Breast epithelium (tissue), 4 donors: ENCODE results near the gene CNPY4. TPM values are rescaled to one million over a fixed set of nuclear protein-coding genes. Genes with fewer than 3 reads are reported as not detected.

Source experiments
- DNase-seq, 2 donors: peaks; one replicate each; pipeline ENCODE4 v3.0.0-alpha.2; 2019; ENCODE audit warnings: low spot score in 2 of 2
- H3K27ac ChIP-seq, 2 donors: fragments of 200-600 bp; sonication (generic) in 1 of 2; one replicate each; pipeline ENCODE4 v1.5.1; 2016 to 2019; ENCODE audit warnings: mild to moderate bottlenecking in 1 of 2
- H3K27me3 ChIP-seq, 2 donors: fragments of 200-600 bp; sonication (generic) in 1 of 2; one replicate each; pipeline versions ENCODE4 v1.5.1 to v1.6.0; 2017 to 2019; ENCODE audit warnings: control low read depth in 1 of 2, mild to moderate bottlenecking in 1 of 2
- H3K36me3 ChIP-seq: fragments of 200-600 bp; one replicate; pipeline ENCODE4 v1.5.1; 2019
- H3K4me1 ChIP-seq, 2 donors: fragments of 200-600 bp; sonication (generic); one replicate each; pipeline ENCODE4 v1.5.1; 2016 to 2019; ENCODE audit warnings: control low read depth in 1 of 2
- H3K4me3 ChIP-seq, 3 donors: fragments of 200-600 bp; sonication (generic); 1 replicate in 2 of 3; 2 replicates in 1 of 3; pipeline ENCODE4 v1.5.1; 2016 to 2019; ENCODE audit warnings: mild to moderate bottlenecking in 3 of 3, moderate library complexity in 2 of 3
- H3K9me3 ChIP-seq, 2 donors: fragments of 200-600 bp; sonication (generic) in 1 of 2; one replicate each; pipeline ENCODE4 v1.5.1; 2016 to 2019; ENCODE audit warnings: control low read depth in 1 of 2
- POLR2A ChIP-seq: fragments of 450-650 bp; IDR thresholded peaks from one replicate; pipeline ENCODE4 v1.6.1; 2016; ENCODE audit warnings: antibody characterized with exemption, mild to moderate bottlenecking, moderate library complexity
- POLR2AphosphoS5 ChIP-seq, 3 donors: sonication (generic); formaldehyde crosslinking; IDR thresholded peaks; one replicate each; pipeline ENCODE4 v1.6.1; 2017; ENCODE audit warnings: antibody characterized with exemption in 3 of 3
- intact Hi-C: fragments of 100-400 bp; cut with DNase I; formaldehyde crosslinking; loops from one replicate; pipeline ENCODE4 v1.15.1; 2023; ENCODE audit warnings: low total_unique reads
- total RNA-seq, 3 donors: library from RNA; depleted of rRNA; stranded (reverse); fragments of >200 nt; gene quantifications; one replicate each; pipeline ENCODE4 v1.1.0, GENCODE V29; 2016
- TF ChIP-seq, protein P1 (sequence below), 3 donors: fragments of 450-650 bp; IDR thresholded peaks; one replicate each; pipeline ENCODE4 v1.5.1; 2016 to 2017; ENCODE audit warnings: antibody characterized with exemption in 3 of 3, mild to moderate bottlenecking in 3 of 3, moderate library complexity in 3 of 3

Gene CNPY4
- total RNA-seq, 3 donors from 2014 or later: 7.2 to 11.8 (median 11.3) TPM

DNA sequence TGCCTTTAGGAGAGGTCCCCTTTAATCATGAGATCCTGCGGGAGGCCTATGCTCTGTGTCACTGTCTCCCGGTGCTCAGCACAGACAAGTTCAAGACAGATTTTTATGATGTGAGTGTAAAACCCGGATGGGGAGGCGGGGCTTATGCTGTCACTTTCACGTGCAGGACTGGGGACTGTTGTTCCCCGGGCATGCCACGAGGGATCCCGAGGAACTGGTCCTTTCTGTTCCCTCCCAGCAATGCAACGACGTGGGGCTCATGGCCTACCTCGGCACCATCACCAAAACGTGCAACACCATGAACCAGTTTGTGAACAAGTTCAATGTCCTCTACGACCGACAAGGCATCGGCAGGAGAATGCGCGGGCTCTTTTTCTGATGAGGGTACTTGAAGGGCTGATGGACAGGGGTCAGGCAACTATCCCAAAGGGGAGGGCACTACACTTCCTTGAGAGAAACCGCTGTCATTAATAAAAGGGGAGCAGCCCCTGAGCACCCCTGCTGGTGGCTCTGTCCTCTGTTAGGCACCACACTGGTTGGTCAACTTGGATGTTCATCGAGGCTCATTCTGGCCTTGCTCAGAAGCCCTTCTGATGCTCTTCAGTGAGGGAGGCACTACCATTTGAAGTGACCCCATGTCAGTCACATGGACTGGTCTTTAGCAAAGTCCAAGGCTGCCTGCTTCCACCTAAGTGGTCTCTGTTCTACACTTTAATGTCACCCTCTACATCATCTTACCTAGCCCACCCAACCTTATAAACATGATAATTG, 27.8 kb upstream of the CNPY4 start:
- H3K9me3 ChIP-seq: no peaks in the 10 kb centered on the region
- TF ChIP-seq, protein P1, sequence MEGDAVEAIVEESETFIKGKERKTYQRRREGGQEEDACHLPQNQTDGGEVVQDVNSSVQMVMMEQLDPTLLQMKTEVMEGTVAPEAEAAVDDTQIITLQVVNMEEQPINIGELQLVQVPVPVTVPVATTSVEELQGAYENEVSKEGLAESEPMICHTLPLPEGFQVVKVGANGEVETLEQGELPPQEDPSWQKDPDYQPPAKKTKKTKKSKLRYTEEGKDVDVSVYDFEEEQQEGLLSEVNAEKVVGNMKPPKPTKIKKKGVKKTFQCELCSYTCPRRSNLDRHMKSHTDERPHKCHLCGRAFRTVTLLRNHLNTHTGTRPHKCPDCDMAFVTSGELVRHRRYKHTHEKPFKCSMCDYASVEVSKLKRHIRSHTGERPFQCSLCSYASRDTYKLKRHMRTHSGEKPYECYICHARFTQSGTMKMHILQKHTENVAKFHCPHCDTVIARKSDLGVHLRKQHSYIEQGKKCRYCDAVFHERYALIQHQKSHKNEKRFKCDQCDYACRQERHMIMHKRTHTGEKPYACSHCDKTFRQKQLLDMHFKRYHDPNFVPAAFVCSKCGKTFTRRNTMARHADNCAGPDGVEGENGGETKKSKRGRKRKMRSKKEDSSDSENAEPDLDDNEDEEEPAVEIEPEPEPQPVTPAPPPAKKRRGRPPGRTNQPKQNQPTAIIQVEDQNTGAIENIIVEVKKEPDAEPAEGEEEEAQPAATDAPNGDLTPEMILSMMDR (IDR thresholded peaks at IDR 0.05): no peak
- TF ChIP-seq POLR2AphosphoS5 (IDR thresholded peaks at IDR 0.05): no peak
- TF ChIP-seq POLR2A: no peak
- intact Hi-C loops: no loop called here
- no peak overlapping the region for H3K4me3 ChIP-seq
- no peak overlapping the region for H3K27ac ChIP-seq
- H3K27me3 ChIP-seq: no peaks in the 10 kb centered on the region
- peaks cover 0 to 3% of the 10 kb centered on the region in 2 donors for H3K4me1 ChIP-seq
- H3K36me3 ChIP-seq: peaks cover 9% of the 10 kb centered on the region
- no peak for DNase-seq

GRCh38 chr7:100093054-100093453, 26.4 kb upstream of the CNPY4 start:
- intact Hi-C loops: no loop called here
- H3K36me3 ChIP-seq: peaks cover 9% of the 10 kb centered on the region
- no peaks in the 10 kb centered on the region for H3K27me3 ChIP-seq
- H3K9me3 ChIP-seq: no peaks in the 10 kb centered on the region
- peaks cover 0 to 3% of the 10 kb centered on the region in 2 donors for H3K4me1 ChIP-seq
- H3K27ac ChIP-seq: peak overlapping the region; percentile 11 to 25
- no peak for TF ChIP-seq POLR2AphosphoS5 (IDR thresholded peaks at IDR 0.05)
- TF ChIP-seq POLR2A: no peak
- TF ChIP-seq, protein P1 (IDR thresholded peaks at IDR 0.05): no peak
- no peak overlapping the region for H3K4me3 ChIP-seq
- DNase-seq: no peak

GRCh38 chr7:100093498-100093897, 25.9 kb upstream of the CNPY4 start:
- DNase-seq: no peak
- H3K4me3 ChIP-seq: no peak overlapping the region
- no peak for TF ChIP-seq POLR2AphosphoS5 (IDR thresholded peaks at IDR 0.05)
- no peak for TF ChIP-seq POLR2A
- TF ChIP-seq, protein P1 (IDR thresholded peaks at IDR 0.05): no peak
- H3K27me3 ChIP-seq: no peaks in the 10 kb centered on the region
- no peaks in the 10 kb centered on the region for H3K9me3 ChIP-seq
- H3K27ac ChIP-seq: peak overlapping the region; percentile 11 to 25
- no peaks in the 10 kb centered on the region for H3K4me1 ChIP-seq
- intact Hi-C loops: no loop called here
- H3K36me3 ChIP-seq: peaks cover 9% of the 10 kb centered on the region

DNA sequence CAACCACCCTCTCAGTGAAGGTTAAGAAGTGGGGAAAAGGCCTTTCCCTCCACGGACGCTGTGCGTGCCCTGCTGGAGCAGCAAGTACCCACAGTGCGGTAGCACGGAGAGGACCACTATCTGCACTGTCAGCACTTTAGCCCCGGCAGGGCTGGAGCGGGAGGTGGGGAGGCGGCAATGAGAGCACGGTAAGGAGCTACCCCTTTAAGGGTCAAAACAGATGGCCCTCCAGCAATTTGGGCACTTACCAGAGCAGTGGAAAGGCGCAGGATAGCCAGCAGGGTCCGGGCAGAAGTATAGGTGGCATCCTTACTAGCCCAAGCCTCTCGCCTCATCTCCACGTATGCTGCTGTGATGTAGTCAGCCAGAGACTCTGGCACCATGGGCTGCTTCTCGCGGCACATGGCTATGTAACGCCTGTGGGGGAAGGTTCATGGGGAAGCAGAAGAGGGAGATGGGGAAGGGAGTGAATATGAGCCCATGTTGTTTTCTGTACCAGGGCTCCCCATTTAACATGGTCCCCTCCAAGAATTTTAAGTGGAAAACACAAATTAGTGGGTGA, 25.4 kb upstream of the CNPY4 start:
- no peaks in the 10 kb centered on the region for H3K27me3 ChIP-seq
- H3K27ac ChIP-seq: peak overlapping the region in 1 of 2 donors; percentile 12
- intact Hi-C loops: no loop called here
- TF ChIP-seq POLR2A: no peak
- no peak for TF ChIP-seq POLR2AphosphoS5 (IDR thresholded peaks at IDR 0.05)
- TF ChIP-seq, protein P1 (IDR thresholded peaks at IDR 0.05): no peak
- H3K36me3 ChIP-seq: peaks cover 9% of the 10 kb centered on the region
- H3K4me3 ChIP-seq: no peak overlapping the region
- no peak for DNase-seq
- H3K9me3 ChIP-seq: no peaks in the 10 kb centered on the region
- peaks cover 0 to 3% of the 10 kb centered on the region in 2 donors for H3K4me1 ChIP-seq

- no peak overlapping the region for H3K27ac ChIP-seq
- peaks cover 9% of the 10 kb centered on the region for H3K36me3 ChIP-seq
- intact Hi-C loops: no loop called here
- H3K27me3 ChIP-seq: no peaks in the 10 kb centered on the region
- TF ChIP-seq POLR2A (no peak), POLR2AphosphoS5 (IDR thresholded peaks at IDR 0.05) (no peak)
- TF ChIP-seq, protein P1 (IDR thresholded peaks at IDR 0.05): no peak
- no peak overlapping the region for H3K4me3 ChIP-seq
- no peaks in the 10 kb centered on the region for H3K9me3 ChIP-seq
- DNase-seq: no peak
- H3K4me1 ChIP-seq: peaks cover 0 to 12% of the 10 kb centered on the region in 2 donors
Observed at GRCh38 chr7:100095289-100095688, 24.1 kb upstream of the CNPY4 start.
